ENCODE measurements around the gene GPR42. TPM values are rescaled to one million over a fixed set of nuclear protein-coding genes. Genes with fewer than 3 reads are reported as not detected.
A peak's percentile ranks its signal among the peaks of the same experiment; 100 is the strongest.

Gene GPR42
- polyA plus RNA-seq, 3 donors from 2014 or later, result not detected

- Mint-ChIP-seq H3K36me3 (no peaks in the 10 kb centered on the region), H3K4me1 (no peaks in the 10 kb centered on the region), H3K27ac (no peak overlapping the region), H3K27me3 (ENCODE audit: low read depth in 3 of 3) (peaks cover 3 to 4% (median 3%) of the 10 kb centered on the region in 3 donors), H3K9me3 (peaks cover 0 to 1% (median 0%) of the 10 kb centered on the region in 6 donors), H3K4me3 (no peak overlapping the region)
- no peak for DNase-seq
Measured at GRCh38 chr19:35340431-35340830, 30.4 kb upstream of the GPR42 start.

GRCh38 chr19:35341006-35341405 is 29.9 kb upstream of the GPR42 start:
- Mint-ChIP-seq H3K9me3 (peaks cover 0 to 1% (median 0%) of the 10 kb centered on the region in 6 donors), H3K36me3 (no peaks in the 10 kb centered on the region), H3K27ac (no peak overlapping the region), H3K4me3 (no peak overlapping the region), H3K4me1 (no peaks in the 10 kb centered on the region), H3K27me3 (ENCODE audit: low read depth in 3 of 3) (peaks cover 3 to 5% (median 3%) of the 10 kb centered on the region in 3 donors)
- no peak for DNase-seq

GRCh38 chr19:35341565-35342225 is 29.2 kb upstream of the GPR42 start:
- H3K36me3 Mint-ChIP-seq, result no peaks in the 10 kb centered on the region
- no peak overlapping the region for H3K27ac Mint-ChIP-seq
- DNase-seq, result no peak
- H3K4me3 Mint-ChIP-seq, result no peak overlapping the region
- peaks cover 0 to 1% (median 0%) of the 10 kb centered on the region in 6 donors for H3K9me3 Mint-ChIP-seq
- H3K27me3 Mint-ChIP-seq (ENCODE audit: low read depth in 3 of 3), result peaks cover 4 to 9% (median 6%) of the 10 kb centered on the region in 3 donors
- peaks cover 2 to 6% of the 10 kb centered on the region in 2 donors for H3K4me1 Mint-ChIP-seq

GRCh38 chr19:35342430-35342829 is 28.4 kb upstream of the GPR42 start:
- H3K36me3 Mint-ChIP-seq, result no peaks in the 10 kb centered on the region
- no peak for DNase-seq
- H3K4me1 Mint-ChIP-seq, result peaks cover 9 to 14% of the 10 kb centered on the region in 2 donors
- peaks cover 0 to 1% (median 0%) of the 10 kb centered on the region in 6 donors for H3K9me3 Mint-ChIP-seq
- no peak overlapping the region for H3K27ac Mint-ChIP-seq
- peaks cover 5 to 9% (median 6%) of the 10 kb centered on the region in 3 donors for H3K27me3 Mint-ChIP-seq (ENCODE audit: low read depth in 3 of 3)
- no peak overlapping the region for H3K4me3 Mint-ChIP-seq

- H3K4me1 Mint-ChIP-seq, result peaks cover 14 to 20% of the 10 kb centered on the region in 2 donors
- H3K27ac Mint-ChIP-seq, result no peak overlapping the region
- DNase-seq, result no peak
Measured at GRCh38 chr19:35344511-35345031, 26.3 kb upstream of the GPR42 start.

GRCh38 chr19:35345671-35346111 is 25.2 kb upstream of the GPR42 start:
- Mint-ChIP-seq H3K4me1 (peaks cover 14 to 20% of the 10 kb centered on the region in 2 donors), H3K27ac (no peak overlapping the region), H3K4me3 (no peak overlapping the region), H3K9me3 (peaks cover 0 to 1% (median 0%) of the 10 kb centered on the region in 6 donors), H3K27me3 (ENCODE audit: low read depth in 3 of 3) (peaks cover 4 to 9% (median 5%) of the 10 kb centered on the region in 3 donors), H3K36me3 (no peaks in the 10 kb centered on the region)
- DNase-seq, result no peak

More at GRCh38 chr19:35344511-35345031, 26.3 kb upstream of the GPR42 start:
- Mint-ChIP-seq H3K36me3 (no peaks in the 10 kb centered on the region), H3K27me3 (ENCODE audit: low read depth in 3 of 3) (peaks cover 4 to 9% (median 5%) of the 10 kb centered on the region in 3 donors), H3K4me3 (no peak overlapping the region), H3K9me3 (peaks cover 0 to 1% (median 0%) of the 10 kb centered on the region in 6 donors)

- peaks cover 4 to 9% (median 5%) of the 10 kb centered on the region in 3 donors for H3K27me3 Mint-ChIP-seq (ENCODE audit: low read depth in 3 of 3)
- peak; percentile 22 to 43 (median 24) for DNase-seq
- H3K9me3 Mint-ChIP-seq, result peaks cover 0 to 1% (median 0%) of the 10 kb centered on the region in 6 donors
- H3K4me3 Mint-ChIP-seq, result peak overlapping the region in 3 of 5 donors; percentile 19 to 53 (median 33)
- H3K27ac Mint-ChIP-seq, result peak overlapping the region in 2 of 6 donors; percentile 21 to 40
- H3K36me3 Mint-ChIP-seq, result no peaks in the 10 kb centered on the region
- peaks cover 14 to 20% of the 10 kb centered on the region in 2 donors for H3K4me1 Mint-ChIP-seq
Measured at GRCh38 chr19:35346193-35347052, 24.4 kb upstream of the GPR42 start.

- Mint-ChIP-seq H3K4me1 (peaks cover 14 to 20% of the 10 kb centered on the region in 2 donors), H3K36me3 (no peaks in the 10 kb centered on the region), H3K9me3 (peaks cover 0 to 1% (median 0%) of the 10 kb centered on the region in 6 donors), H3K27ac (peak within 1 kb of the TSS in 2 of 6 donors; percentile 21 to 40), H3K4me3 (peak within 1 kb of the TSS in 4 of 5 donors; percentile 4 to 53 (median 26)), H3K27me3 (ENCODE audit: low read depth in 3 of 3) (peaks cover 3 to 8% (median 4%) of the 10 kb centered on the region in 3 donors)
- no peak for DNase-seq
Measured at GRCh38 chr19:35347171-35347929, 23.5 kb upstream of the GPR42 start, which contains the start of gene FFAR1. FFAR1 (plus strand) TSS chr19:35347902; CDS start chr19:35351552, 3,650 bp downstream.

GRCh38 chr19:35347930-35348298 is 23.0 kb upstream of the GPR42 start:
- Mint-ChIP-seq H3K27ac (no peak overlapping the region), H3K4me1 (peaks cover 16 to 24% of the 10 kb centered on the region in 2 donors), H3K9me3 (peaks cover 0 to 1% (median 0%) of the 10 kb centered on the region in 6 donors), H3K4me3 (no peak overlapping the region), H3K36me3 (no peaks in the 10 kb centered on the region), H3K27me3 (ENCODE audit: low read depth in 3 of 3) (peaks cover 4 to 8% (median 4%) of the 10 kb centered on the region in 3 donors)
- DNase-seq, result no peak

- peaks cover 4 to 8% (median 8%) of the 10 kb centered on the region in 3 donors for H3K27me3 Mint-ChIP-seq (ENCODE audit: low read depth in 3 of 3)
- DNase-seq, result no peak
- no peak overlapping the region for H3K4me3 Mint-ChIP-seq
- no peaks in the 10 kb centered on the region for H3K36me3 Mint-ChIP-seq
- no peak overlapping the region for H3K27ac Mint-ChIP-seq
- H3K9me3 Mint-ChIP-seq, result no peaks in the 10 kb centered on the region
- peaks cover 20 to 26% of the 10 kb centered on the region in 2 donors for H3K4me1 Mint-ChIP-seq
Measured at GRCh38 chr19:35348911-35349611, 21.8 kb upstream of the GPR42 start.

GRCh38 chr19:35349614-35350521 is 21.0 kb upstream of the GPR42 start:
- H3K9me3 Mint-ChIP-seq, result no peaks in the 10 kb centered on the region
- peak overlapping the region in 1 of 6 donors; percentile 33 for H3K27ac Mint-ChIP-seq
- H3K4me3 Mint-ChIP-seq, result no peak overlapping the region
- H3K27me3 Mint-ChIP-seq (ENCODE audit: low read depth in 3 of 3), result peaks cover 2 to 8% (median 8%) of the 10 kb centered on the region in 3 donors
- H3K36me3 Mint-ChIP-seq, result no peaks in the 10 kb centered on the region
- H3K4me1 Mint-ChIP-seq, result peaks cover 22 to 29% of the 10 kb centered on the region in 2 donors
- DNase-seq, result no peak

GRCh38 chr19:35350591-35350990 is 20.3 kb upstream of the GPR42 start:
- Mint-ChIP-seq H3K27me3 (ENCODE audit: low read depth in 3 of 3) (peaks cover 2 to 8% (median 8%) of the 10 kb centered on the region in 3 donors), H3K4me1 (peaks cover 27 to 34% of the 10 kb centered on the region in 2 donors), H3K27ac (no peak overlapping the region), H3K36me3 (no peaks in the 10 kb centered on the region), H3K4me3 (no peak overlapping the region), H3K9me3 (no peaks in the 10 kb centered on the region)
- DNase-seq, result no peak

Data from immature natural killer cell (primary cell).